Loucy (cell line): ENCODE results near the gene CFAP54.

ENCODE experiments used
- H2AFZ ChIP-seq: fragments of 200-600 bp; sonication (generic); 2 replicates; pipeline ENCODE4 v1.6.0; 2016; ENCODE audit warnings: antibody characterized with exemption, mild to moderate bottlenecking, low read length, moderate library complexity
- H3F3A ChIP-seq: fragments of 200-600 bp; 2 replicates; pipeline ENCODE4 v1.6.0; 2016; ENCODE audit warnings: antibody characterized with exemption, low read depth, mild to moderate bottlenecking
- H3K27me3 ChIP-seq: fragments of 200-600 bp; sonication (generic); 2 replicates; pipeline ENCODE4 v1.6.1; 2014; ENCODE audit warnings: low read length, mild to moderate bottlenecking; ENCODE audit not compliant: insufficient read depth, poor library complexity, severe bottlenecking
- H3K36me3 ChIP-seq: fragments of 200-600 bp; sonication (generic); 2 replicates; pipeline ENCODE4 v1.6.1; 2016; ENCODE audit warnings: low read length; ENCODE audit not compliant: insufficient read depth
- H3K4me1 ChIP-seq: fragments of 200-600 bp; sonication (generic); 2 replicates; pipeline ENCODE4 v1.5.1; 2014; ENCODE audit warnings: low read length, mild to moderate bottlenecking; ENCODE audit not compliant: insufficient read depth, poor library complexity, severe bottlenecking
- H3K4me2 ChIP-seq: fragments of 200-600 bp; sonication (generic); 2 replicates; pipeline ENCODE4 v1.6.0; 2014; ENCODE audit warnings: antibody characterized with exemption, low read length, low read depth, mild to moderate bottlenecking; ENCODE audit not compliant: poor library complexity, severe bottlenecking
- H3K4me3 ChIP-seq: fragments of 200-600 bp; sonication (generic); 2 replicates; pipeline ENCODE4 v1.5.1; 2014; ENCODE audit warnings: low read length, mild to moderate bottlenecking, mixed read lengths; ENCODE audit not compliant: poor library complexity, severe bottlenecking
- H3K79me2 ChIP-seq: fragments of 200-600 bp; sonication (generic); 2 replicates; pipeline ENCODE4 v1.6.1; 2014; ENCODE audit warnings: low read length; ENCODE audit not compliant: insufficient read depth
- H3K9ac ChIP-seq: fragments of 200-600 bp; sonication (generic); 2 replicates; pipeline ENCODE4 v1.6.0; 2014; ENCODE audit warnings: mild to moderate bottlenecking, low read depth, low read length, moderate library complexity; ENCODE audit not compliant: poor library complexity, severe bottlenecking
- H3K9me2 ChIP-seq: fragments of 200-600 bp; sonication (generic); replicated peaks from 2 replicates; pipeline ENCODE4 v1.6.1; 2016; ENCODE audit warnings: low read depth, low read length, mixed read lengths
- H3K9me3 ChIP-seq: fragments of 200-600 bp; sonication (generic); 2 replicates; pipeline ENCODE4 v1.6.1; 2014; ENCODE audit warnings: mild to moderate bottlenecking, antibody characterized with exemption, low read length, low read depth; ENCODE audit not compliant: insufficient read depth
- H4K20me1 ChIP-seq: fragments of 200-600 bp; sonication (generic); 2 replicates; pipeline ENCODE4 v1.6.0; 2014; ENCODE audit warnings: antibody characterized with exemption, low read length, mild to moderate bottlenecking; ENCODE audit not compliant: insufficient read depth, poor library complexity, severe bottlenecking
- CTCF ChIP-seq: fragments of 200-600 bp; sonication (generic); conservative IDR thresholded peaks from 2 replicates; pipeline ENCODE4 v1.5.1; 2014; ENCODE audit warnings: mild to moderate bottlenecking, antibody characterized with exemption, low read length
- EZH2phosphoT487 ChIP-seq: fragments of 200-600 bp; IDR thresholded peaks from 2 replicates; pipeline ENCODE4 v1.6.1; 2018; ENCODE audit warnings: antibody characterized with exemption, mild to moderate bottlenecking, moderate library complexity, borderline replicate concordance

Gene CFAP54

GRCh38 chr12:96824838-96825236, 335.5 kb downstream of the CFAP54 start:
- Histone ChIP-seq H3K36me3 (no peaks in the 10 kb centered on the region), H3K4me2 (no peak overlapping the region), H3K79me2 (no peaks in the 10 kb centered on the region), H3K4me3 (no peak overlapping the region), H3K27me3 (no peaks in the 10 kb centered on the region), H3K9me3 (no peaks in the 10 kb centered on the region), H3K9ac (no peak overlapping the region), H3F3A (no peaks in the 10 kb centered on the region), H3K4me1 (no peaks in the 10 kb centered on the region), H3K9me2 (no peaks in the 10 kb centered on the region), H4K20me1 (no peaks in the 10 kb centered on the region), H2AFZ (no peak overlapping the region)
- TF ChIP-seq EZH2phosphoT487 (no peak), CTCF (no peak)

- Histone ChIP-seq H3K4me3 (no peak overlapping the region), H3K79me2 (no peaks in the 10 kb centered on the region), H2AFZ (no peak overlapping the region), H3K4me2 (no peak overlapping the region), H3K9me2 (no peaks in the 10 kb centered on the region), H3K9ac (no peak overlapping the region), H4K20me1 (no peaks in the 10 kb centered on the region), H3K9me3 (no peaks in the 10 kb centered on the region), H3K36me3 (no peaks in the 10 kb centered on the region), H3F3A (no peaks in the 10 kb centered on the region), H3K4me1 (no peaks in the 10 kb centered on the region), H3K27me3 (no peaks in the 10 kb centered on the region)
- TF ChIP-seq CTCF, result peak; percentile 28; the same call in 1 of the 2 replicates
- TF ChIP-seq EZH2phosphoT487, result no peak
These were observed 338.9 kb downstream of the CFAP54 start for GRCh38 chr12:96828169-96828789.

GRCh38 chr12:96829354-96829753, 340.0 kb downstream of the CFAP54 start:
- Histone ChIP-seq H3K27me3 (no peaks in the 10 kb centered on the region), H3K4me3 (no peak overlapping the region), H3K9ac (no peak overlapping the region), H3F3A (no peaks in the 10 kb centered on the region), H3K4me1 (no peaks in the 10 kb centered on the region), H3K9me2 (no peaks in the 10 kb centered on the region), H3K9me3 (no peaks in the 10 kb centered on the region), H3K36me3 (no peaks in the 10 kb centered on the region), H3K79me2 (no peaks in the 10 kb centered on the region), H2AFZ (no peak overlapping the region), H4K20me1 (no peaks in the 10 kb centered on the region), H3K4me2 (no peak overlapping the region)
- TF ChIP-seq CTCF, result no peak
- no peak for TF ChIP-seq EZH2phosphoT487
